Stimulated activated naive CD8-positive, alpha-beta T cell treated with anti-CD3 and anti-CD28 coated beads, Interleukin-15, Interleukin-2, amounts not matched to agents 100 U/mL and 50 U/mL, for 24 hours (primary cell): ENCODE results near the gene MORN5.
A peak's percentile ranks its signal among the peaks of the same experiment; 100 is the strongest.

Source experiments
- ATAC-seq: fragments of 150-1000 bp; cut with Tn5 transposase; one replicate; pipeline ENCODE4 v1.10.0; 2021
- DNase-seq: peaks from one replicate; pipeline ENCODE4 v3.0.0; 2021

MORN5 gene

GRCh38 chr9:122216798-122217418 is 57.2 kb downstream of the MORN5 start:
- no peak for DNase-seq
- ATAC-seq, result no peak

- no peak for DNase-seq
- no peak for ATAC-seq
Observed at GRCh38 chr9:122217640-122218039, 57.9 kb downstream of the MORN5 start.

- DNase-seq (no peak), ATAC-seq (peak; percentile 30)
Observed at GRCh38 chr9:122218071-122218934, 58.6 kb downstream of the MORN5 start.

- ATAC-seq (no peak), DNase-seq (no peak)
Observed at GRCh38 chr9:122218935-122219855, 59.5 kb downstream of the MORN5 start.

- no peak for ATAC-seq
- DNase-seq, result no peak
Observed at GRCh38 chr9:122219856-122220672, 60.4 kb downstream of the MORN5 start.

- DNase-seq (no peak), ATAC-seq (no peak)
Observed at GRCh38 chr9:122220673-122221182, 61.0 kb downstream of the MORN5 start.

- ATAC-seq, result no peak
- DNase-seq, result no peak
Observed at GRCh38 chr9:122221183-122221811, 61.6 kb downstream of the MORN5 start.

GRCh38 chr9:122222791-122223190 is 63.1 kb downstream of the MORN5 start:
- no peak for DNase-seq
- ATAC-seq, result no peak

- DNase-seq (no peak), ATAC-seq (no peak)
Observed at GRCh38 chr9:122223435-122223834, 63.7 kb downstream of the MORN5 start.

- DNase-seq (no peak), ATAC-seq (no peak)
Observed at GRCh38 chr9:122225312-122226141, 65.8 kb downstream of the MORN5 start.

- DNase-seq (no peak), ATAC-seq (no peak)
Observed at GRCh38 chr9:122226142-122226757, 66.5 kb downstream of the MORN5 start.

GRCh38 chr9:122226758-122227574 is 67.3 kb downstream of the MORN5 start:
- ATAC-seq, result no peak
- DNase-seq, result no peak

GRCh38 chr9:122227575-122227900 is 67.8 kb downstream of the MORN5 start:
- ATAC-seq, result no peak
- no peak for DNase-seq

- ATAC-seq, result no peak
- no peak for DNase-seq
Observed at GRCh38 chr9:122228191-122228567, 68.5 kb downstream of the MORN5 start.

- ATAC-seq (peak; percentile 21), DNase-seq (no peak)
Observed at GRCh38 chr9:122228568-122229484, 69.1 kb downstream of the MORN5 start, which contains the start of gene LHX6. Gene LHX6, minus strand, starts transcription at chr9:122228957. Its CDS starts 217 bp downstream, at chr9:122228740.

- DNase-seq (no peak), ATAC-seq (no peak)
Observed at GRCh38 chr9:122229485-122229837, 69.8 kb downstream of the MORN5 start.

- DNase-seq, result no peak
- no peak for ATAC-seq
Observed at GRCh38 chr9:122232796-122233306, 73.1 kb downstream of the MORN5 start.
